ENCODE measurements around the gene INTU.

DNA sequence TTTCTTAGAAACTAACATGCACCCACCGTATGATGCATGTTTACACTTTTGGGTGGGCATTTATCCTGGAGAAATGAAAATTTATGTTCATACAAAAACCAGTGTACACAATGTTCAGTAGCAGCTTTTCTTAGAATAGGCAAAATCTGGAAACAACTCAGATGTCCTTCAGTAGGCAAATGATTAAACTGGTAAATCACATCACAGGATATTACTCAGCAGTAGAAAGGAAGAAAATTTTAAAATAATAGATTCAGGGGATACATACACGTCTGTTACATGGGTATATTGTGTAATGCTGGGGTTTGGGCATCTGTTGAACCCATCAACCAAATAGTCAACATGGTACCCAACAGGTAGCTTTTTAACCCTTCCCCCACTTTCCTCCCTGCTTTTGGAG lies 124.1 kb downstream of the INTU start:
- TF ChIP-seq POLR2A (IDR thresholded peaks at IDR 0.05; ENCODE audit: low read depth, low read length) (no peak), TAF1 (IDR thresholded peaks at IDR 0.05; ENCODE audit: low read depth, low read length) (no peak)

All from GM12891 (cell line).